K562 (cell line): Measurements from ENCODE around the gene HOXB1. TPM values are rescaled to one million over a fixed set of nuclear protein-coding genes. Genes with fewer than 3 reads are reported as not detected.

Source experiments
- ATAC-seq: fragments of 200-7000 bp; cut with Tn5 transposase; 3 replicates; pipeline ENCODE4 v1.9.1; 2020; ENCODE audit warnings: moderate library complexity
- BruUV-seq: library from RNA; stranded (reverse); fragments of 400-500 nt; replicated peaks from 2 replicates; lab custom pipeline; 2021; lab: Mats Ljungman, UMichigan
- CTCF ChIA-PET: fragments of 300-600 bp; formaldehyde crosslinking; extraction: SDS; loops from one replicate; lab custom pipeline; 2021; ENCODE audit warnings: low intra/inter-chr PET ratio; lab: Yijun Ruan, JAX
- POLR2A ChIA-PET: fragments of 300-600, 350-650 bp; sonication (Branson Sonifier 250); formaldehyde crosslinking; extraction: SDS; loops from one replicate; lab custom pipeline; 2021; ENCODE audit warnings: antibody characterized with exemption, inconsistent platforms; lab: Yijun Ruan, JAX
- DNase-seq, 4 experiments: peaks; one replicate each; pipeline versions ENCODE4 v3.0.0 to v3.0.0-alpha.2; 2011 to 2018; ENCODE audit warnings: low spot score in 3 of 4, mixed read lengths in 3 of 4; ENCODE audit errors: extremely low read depth in 1 of 4
- FAIRE-seq: peaks from 2 replicates; lab custom pipeline; 2011; peaks lifted over from hg19 to GRCh38; lab: Jason Lieb, UNC
- H2AFZ ChIP-seq: 2 replicates; pipeline ENCODE4 v1.6.0; 2011; ENCODE audit warnings: low read depth, low read length, control low read depth, inconsistent platforms
- H3K27ac ChIP-seq: fragments of 200-600 bp; 3 replicates; pipeline ENCODE4 v1.8.0; 2011; ENCODE audit warnings: low read depth, mild to moderate bottlenecking, control low read depth, inconsistent platforms, low read length, moderate library complexity, mixed read lengths; ENCODE audit errors: extremely low read depth
- H3K27me3 ChIP-seq, 2 experiments: fragments of 300-600 bp in 1 of 2; 2 replicates in 1 of 2; 3 replicates in 1 of 2; pipeline versions ENCODE4 v1.6.0 to v1.8.0; 2011; ENCODE audit warnings: inconsistent platforms in 2 of 2, low read length in 2 of 2, mild to moderate bottlenecking in 1 of 2, mixed read lengths in 1 of 2, moderate library complexity in 1 of 2; ENCODE audit not compliant: control insufficient read depth in 2 of 2, insufficient read depth in 2 of 2
- H3K36me3 ChIP-seq: fragments of 300-600 bp; 3 replicates; pipeline ENCODE4 v1.8.0; 2011; ENCODE audit warnings: mild to moderate bottlenecking, low read length, inconsistent platforms; ENCODE audit not compliant: control insufficient read depth, insufficient read depth
- H3K4me1 ChIP-seq, 2 experiments: fragments of 200-600 bp in 1 of 2; replicated peaks in 1 of 2; 2 replicates in 1 of 2; 3 replicates in 1 of 2; pipeline versions ENCODE4 v1.5.1 to v1.8.0; 2011; ENCODE audit warnings: inconsistent platforms in 2 of 2, low read length in 2 of 2, mild to moderate bottlenecking in 1 of 2, mixed read lengths in 1 of 2, moderate library complexity in 1 of 2; ENCODE audit not compliant: control insufficient read depth in 2 of 2, insufficient read depth in 2 of 2
- H3K4me2 ChIP-seq: 2 replicates; pipeline ENCODE4 v1.6.1; 2011; ENCODE audit warnings: low read length, control low read depth, inconsistent platforms, mixed read lengths; ENCODE audit not compliant: insufficient read depth
- H3K4me3 ChIP-seq: fragments of 200-600 bp; sonication (generic), shearing (Covaris generic); 2 replicates; pipeline ENCODE4 v1.5.1; 2016; ENCODE audit warnings: control low read depth, inconsistent platforms
- H3K79me2 ChIP-seq: fragments of 200-600 bp; 3 replicates; pipeline ENCODE4 v1.8.0; 2011; ENCODE audit warnings: low read length, inconsistent platforms; ENCODE audit not compliant: control insufficient read depth, insufficient read depth
- H3K9ac ChIP-seq, 2 experiments: 2 replicates each; pipeline versions ENCODE4 v1.6.0 to v1.6.1; 2011; ENCODE audit warnings: low read depth in 2 of 2, low read length in 2 of 2, control low read depth in 1 of 2, inconsistent platforms in 1 of 2, mild to moderate bottlenecking in 1 of 2, mixed read lengths in 1 of 2; ENCODE audit not compliant: insufficient read depth in 1 of 2
- H3K9me1 ChIP-seq: one replicate; pipeline ENCODE4 v1.6.0; 2011; ENCODE audit warnings: inconsistent platforms, mild to moderate bottlenecking, low read length, moderate library complexity; ENCODE audit not compliant: control insufficient read depth, insufficient read depth
- H3K9me3 ChIP-seq: replicated peaks from 2 replicates; pipeline ENCODE4 v1.5.1; 2011; ENCODE audit warnings: low read depth, low read length, inconsistent platforms; ENCODE audit not compliant: control insufficient read depth, insufficient read depth
- H4K20me1 ChIP-seq: replicated peaks from 2 replicates; pipeline ENCODE4 v1.6.1; 2011; ENCODE audit warnings: low read length, inconsistent platforms, mixed read lengths; ENCODE audit not compliant: control insufficient read depth, insufficient read depth
- AFF1 ChIP-seq, 2 experiments: fragments of 450-650 bp; IDR thresholded peaks; 2 replicates each; pipeline ENCODE4 v1.6.1; 2018; ENCODE audit warnings: mild to moderate bottlenecking in 2 of 2, low read depth in 1 of 2; ENCODE audit not compliant: partially characterized antibody in 2 of 2
- BMI1 ChIP-seq: fragments of 150-350 bp; IDR thresholded peaks from 2 replicates; pipeline ENCODE4 v1.6.1; 2014; ENCODE audit warnings: low read length
- CREB1 ChIP-seq, 2 experiments: sonication (generic) in 1 of 2; formaldehyde crosslinking in 1 of 2; IDR thresholded peaks; 2 replicates each; pipeline versions ENCODE4 v1.6.1 to v1.8.0; 2012 to 2022; ENCODE audit warnings: inconsistent platforms in 1 of 2, mild to moderate bottlenecking in 1 of 2, missing genetic modification reagents in 1 of 2, moderate library complexity in 1 of 2
- CREB3 ChIP-seq: fragments of 450-650 bp; conservative IDR thresholded peaks from 2 replicates; pipeline ENCODE4 v1.6.1; 2016; ENCODE audit warnings: missing genetic modification characterization, low read depth, mild to moderate bottlenecking, missing compliant biosample characterization, moderate library complexity
- DMBX1 ChIP-seq: fragments of 250-450 bp; sonication (Bioruptor Pico); IDR thresholded peaks from 2 replicates; pipeline ENCODE4 v1.8.0; 2022; ENCODE audit warnings: inconsistent platforms, mild to moderate bottlenecking, moderate library complexity, borderline replicate concordance
- ELF2 ChIP-seq: fragments of 250-450 bp; sonication (Bioruptor Pico); IDR thresholded peaks from 2 replicates; pipeline ENCODE4 v1.5.0; 2021; ENCODE audit warnings: mild to moderate bottlenecking
- ETV6 ChIP-seq, 3 experiments: fragments of 150-350 bp in 1 of 3; sonication (generic) in 1 of 3; formaldehyde crosslinking in 1 of 3; IDR thresholded peaks; 2 replicates each; pipeline versions ENCODE4 v1.6.1 to v1.8.0; 2014 to 2022; ENCODE audit warnings: borderline replicate concordance in 2 of 3, low read depth in 2 of 3, antibody characterized with exemption in 1 of 3, low read length in 1 of 3, mild to moderate bottlenecking in 1 of 3, missing genetic modification reagents in 1 of 3
- FOSL1 ChIP-seq: fragments of 200-800 bp; sonication (Bioruptor generic); conservative IDR thresholded peaks from 2 replicates; pipeline ENCODE4 v1.6.1; 2016; ENCODE audit warnings: missing genetic modification characterization, missing compliant biosample characterization
- NFE2 ChIP-seq: IDR thresholded peaks from 2 replicates; pipeline ENCODE4 v1.6.1; 2014; ENCODE audit warnings: antibody characterized with exemption, low read depth
- PCBP1 ChIP-seq: fragments of 200-400 bp; formaldehyde crosslinking; IDR thresholded peaks from 2 replicates; pipeline ENCODE4 v1.6.1; 2018; ENCODE audit warnings: mild to moderate bottlenecking, low read depth, low read length; ENCODE audit not compliant: poor library complexity, severe bottlenecking
- PHF20 ChIP-seq: fragments of 450-650 bp; IDR thresholded peaks from 2 replicates; pipeline ENCODE4 v1.6.1; 2018; ENCODE audit not compliant: partially characterized antibody
- SNIP1 ChIP-seq: fragments of 450-650 bp; IDR thresholded peaks from 2 replicates; pipeline ENCODE4 v1.7.1; 2017; ENCODE audit warnings: low read depth, mild to moderate bottlenecking
- TAF7 ChIP-seq: fragments of 450-650 bp; IDR thresholded peaks from 2 replicates; pipeline ENCODE4 v1.6.1; 2016; ENCODE audit warnings: missing genetic modification characterization, missing compliant biosample characterization
- ZBTB26 ChIP-seq: fragments of 450-650 bp; formaldehyde crosslinking; IDR thresholded peaks from 2 replicates; pipeline ENCODE4 v1.4.0; 2022; ENCODE audit warnings: missing genetic modification characterization
- ZNF232 ChIP-seq: sonication (generic); formaldehyde crosslinking; IDR thresholded peaks from 2 replicates; pipeline ENCODE4 v1.8.0; 2022; ENCODE audit warnings: mild to moderate bottlenecking, missing genetic modification reagents
- WGBS: fragments of 100-300 bp; shearing (Covaris generic); methylation state at CpG from one replicate; pipeline ENCODE4 v1.1.6; 2016; ENCODE audit warnings: low coverage, mixed read lengths; ENCODE audit not compliant: insufficient coverage; ENCODE audit errors: missing lambda C conversion rate; 5-methylcytosine and 5-hydroxymethylcytosine counted together
- in situ Hi-C: fragments of 300-500 bp; cut with MboI; formaldehyde crosslinking; loops from 4 replicates; pipeline ENCODE4 v1.15.0; 2018; ENCODE audit warnings: inconsistent platforms, mixed read lengths
- intact Hi-C: fragments of 100-400 bp; cut with micrococcal nuclease; formaldehyde crosslinking; loops from 2 replicates; pipeline ENCODE4 v1.14.2; 2022
- polyA plus RNA-seq, 8 experiments: library from polyadenylated mRNA; depleted of rRNA in 4 of 8; stranded (reverse) in 5 of 8; unstranded in 3 of 8; fragments of >200 nt; fragmentation: Nextera tagmentation in 2 of 8; fragmentation: Illumina TruSeq in 1 of 8; extraction: Ambion mirVana in 2 of 8; extraction: Trizol in 1 of 8; gene quantifications; 2 replicates each; pipeline versions ENCODE4 v1.2.1 to v1.2.3, GENCODE V29; 2011 to 2014; ENCODE audit warnings: inconsistent platforms in 1 of 8, missing spikeins in 1 of 8
- total RNA-seq, 7 experiments: library from RNA; depleted of rRNA in 6 of 7; stranded (reverse); fragments of >200 nt in 6 of 7; fragmentation: Illumina TruSeq in 2 of 7; extraction: Trizol in 2 of 7; gene quantifications; 2 replicates each; pipeline versions ENCODE4 v1.2.1 to v1.2.3, GENCODE V29; 2011 to 2021; ENCODE audit warnings: low replicate concordance in 1 of 7

Gene HOXB1
- total and polyA plus RNA-seq, 9 of the 15 experiments (the other 6 are each of a cell fraction or from before 2014, with no cell fraction given) = 0.04 TPM; not detected in 8

- peaks cover 45 to 57% of the 10 kb centered on the region in 2 experiments for H3K4me1 ChIP-seq
- TF ChIP-seq TAF7 (tag) (no peak), FOSL1 (tag) (no peak), ZBTB26 (no peak), NFE2 (no peak), SNIP1 (no peak), PHF20 (no peak), ZNF232 (CRISPR knock-in tag) (no peak), PCBP1 (no peak), ETV6 (IDR thresholded peaks at IDR 0.05; ENCODE audit: borderline replicate concordance in 1 of 2, low read depth in 2 of 2, low read length in 1 of 2) (no peak), ETV6 (CRISPR knock-in tag; IDR thresholded peaks at IDR 0.05; ENCODE audit: borderline replicate concordance) (no peak), BMI1 (no peak), CREB3 (tag) (no peak), DMBX1 (CRISPR knock-in tag) (no peak), ELF2 (CRISPR knock-in tag) (no peak), AFF1 (IDR thresholded peaks at IDR 0.05; ENCODE audit: low read depth in 1 of 2, partially characterized antibody in 2 of 2) (no peak), CREB1 (IDR thresholded peaks at IDR 0.05) (no peak), CREB1 (CRISPR knock-in tag; IDR thresholded peaks at IDR 0.05) (no peak)
These were observed 20.4 kb upstream of the HOXB1 start for GRCh38 chr17:48551214-48551555.

More at GRCh38 chr17:48551214-48551555, 20.4 kb upstream of the HOXB1 start:
- no TSS peak for BruUV-seq
- ChIA-PET CTCF (no interaction called here), POLR2A (interaction anchor here (0.6 to 2.5 kb wide), 3 partner anchors 8 to 27 kb away, joined by 3 to 8 read pairs (median 3); no protein-coding TSS in a partner anchor)
- H3K79me2 ChIP-seq = peaks cover 67% of the 10 kb centered on the region
- H3K9ac ChIP-seq = no peak overlapping the region
- no peak overlapping the region for H3K27ac ChIP-seq
- no peaks in the 10 kb centered on the region for H3K9me3 ChIP-seq
- H3K4me2 ChIP-seq = no peak overlapping the region
- H4K20me1 ChIP-seq = no peaks in the 10 kb centered on the region
- no peak overlapping the region for H2AFZ ChIP-seq
- in situ Hi-C loops = no loop called here
- ATAC-seq (no peak), FAIRE-seq (no peak), DNase-seq (no peak)
- H3K27me3 ChIP-seq = no peaks in the 10 kb centered on the region
- no peaks in the 10 kb centered on the region for H3K9me1 ChIP-seq
- intact Hi-C loops = no loop called here
- WGBS = 94% methylated on average over 6 of the region's 19 CpGs
- peaks cover 59% of the 10 kb centered on the region; the same call in 2 of the 3 replicates for H3K36me3 ChIP-seq
- H3K4me3 ChIP-seq = no peak overlapping the region
